Type B pancreatic cell (in vitro differentiated cells): ENCODE results near the gene GRPR. TPM values are rescaled to one million over a fixed set of nuclear protein-coding genes. Genes with fewer than 3 reads are reported as not detected.
"Not testable (repeated sequence)": the region's sequence is repeated elsewhere in the genome, so short reads cannot be mapped to it uniquely, and the experiment has no call there.

Source experiments
- DNase-seq: peaks from one replicate; pipeline ENCODE4 v3.0.0; 2021; ENCODE audit warnings: mixed read lengths; ENCODE audit not compliant: unreplicated experiment; ENCODE audit errors: extremely low spot score
- H3K27ac Mint-ChIP-seq: 2 replicates; pipeline ENCODE4 v1.8.0; 2021; ENCODE audit warnings: mild to moderate bottlenecking, mixed read lengths
- H3K27me3 Mint-ChIP-seq: 2 replicates; pipeline ENCODE4 v1.8.0; 2021; ENCODE audit warnings: mixed read lengths
- H3K36me3 Mint-ChIP-seq: 2 replicates; pipeline ENCODE4 v1.8.0; 2021; ENCODE audit warnings: mixed read lengths
- H3K4me1 Mint-ChIP-seq: one replicate; pipeline ENCODE4 v1.8.0; 2021; ENCODE audit warnings: mixed read lengths; ENCODE audit not compliant: unreplicated experiment
- H3K4me3 Mint-ChIP-seq: 2 replicates; pipeline ENCODE4 v1.8.0; 2021; ENCODE audit warnings: mild to moderate bottlenecking, mixed read lengths
- H3K9me3 Mint-ChIP-seq: 2 replicates; pipeline ENCODE4 v1.8.0; 2021; ENCODE audit warnings: mixed read lengths
- total RNA-seq: library from RNA; stranded (reverse); gene quantifications from 2 replicates; pipeline ENCODE4 v1.2.1, GENCODE V29; 2021; ENCODE audit warnings: low replicate concordance
- TF ChIP-seq, protein P1 (sequence below): fragments of 200-600 bp; sonication (generic); conservative IDR thresholded peaks from 2 replicates; pipeline ENCODE4 v1.5.0; 2021; ENCODE audit warnings: antibody characterized with exemption, mild to moderate bottlenecking

Gene GRPR
- total RNA-seq, 1 donor from 2014 or later = 3.4 TPM

DNA sequence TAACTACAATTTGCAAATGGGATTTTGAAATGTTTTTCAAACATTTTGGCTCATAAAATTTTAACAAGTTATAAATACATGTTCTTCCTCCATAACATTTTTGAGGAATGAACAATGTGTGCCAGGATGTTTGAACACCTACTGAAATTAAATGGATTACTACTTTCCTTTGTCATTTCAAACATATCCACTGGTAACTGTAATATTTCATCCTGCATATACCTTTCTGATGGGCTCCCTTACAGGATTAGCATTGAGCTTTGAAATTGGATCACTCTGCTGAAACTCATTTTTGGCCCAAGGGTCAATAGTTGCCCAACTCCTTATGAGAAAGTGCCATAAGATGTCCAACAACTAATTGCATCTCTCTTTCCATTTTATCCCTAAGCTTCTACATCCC, 17.6 kb downstream of the GRPR start:
- Mint-ChIP-seq H3K27ac (no peak overlapping the region), H3K27me3 (peaks cover 9% of the 10 kb centered on the region), H3K4me3 (no peak overlapping the region), H3K36me3 (no peaks in the 10 kb centered on the region), H3K9me3 (peaks cover 15% of the 10 kb centered on the region), H3K4me1 (peaks cover 20% of the 10 kb centered on the region)
- TF ChIP-seq, protein P1, sequence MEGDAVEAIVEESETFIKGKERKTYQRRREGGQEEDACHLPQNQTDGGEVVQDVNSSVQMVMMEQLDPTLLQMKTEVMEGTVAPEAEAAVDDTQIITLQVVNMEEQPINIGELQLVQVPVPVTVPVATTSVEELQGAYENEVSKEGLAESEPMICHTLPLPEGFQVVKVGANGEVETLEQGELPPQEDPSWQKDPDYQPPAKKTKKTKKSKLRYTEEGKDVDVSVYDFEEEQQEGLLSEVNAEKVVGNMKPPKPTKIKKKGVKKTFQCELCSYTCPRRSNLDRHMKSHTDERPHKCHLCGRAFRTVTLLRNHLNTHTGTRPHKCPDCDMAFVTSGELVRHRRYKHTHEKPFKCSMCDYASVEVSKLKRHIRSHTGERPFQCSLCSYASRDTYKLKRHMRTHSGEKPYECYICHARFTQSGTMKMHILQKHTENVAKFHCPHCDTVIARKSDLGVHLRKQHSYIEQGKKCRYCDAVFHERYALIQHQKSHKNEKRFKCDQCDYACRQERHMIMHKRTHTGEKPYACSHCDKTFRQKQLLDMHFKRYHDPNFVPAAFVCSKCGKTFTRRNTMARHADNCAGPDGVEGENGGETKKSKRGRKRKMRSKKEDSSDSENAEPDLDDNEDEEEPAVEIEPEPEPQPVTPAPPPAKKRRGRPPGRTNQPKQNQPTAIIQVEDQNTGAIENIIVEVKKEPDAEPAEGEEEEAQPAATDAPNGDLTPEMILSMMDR = no peak
- no peak for DNase-seq

DNA sequence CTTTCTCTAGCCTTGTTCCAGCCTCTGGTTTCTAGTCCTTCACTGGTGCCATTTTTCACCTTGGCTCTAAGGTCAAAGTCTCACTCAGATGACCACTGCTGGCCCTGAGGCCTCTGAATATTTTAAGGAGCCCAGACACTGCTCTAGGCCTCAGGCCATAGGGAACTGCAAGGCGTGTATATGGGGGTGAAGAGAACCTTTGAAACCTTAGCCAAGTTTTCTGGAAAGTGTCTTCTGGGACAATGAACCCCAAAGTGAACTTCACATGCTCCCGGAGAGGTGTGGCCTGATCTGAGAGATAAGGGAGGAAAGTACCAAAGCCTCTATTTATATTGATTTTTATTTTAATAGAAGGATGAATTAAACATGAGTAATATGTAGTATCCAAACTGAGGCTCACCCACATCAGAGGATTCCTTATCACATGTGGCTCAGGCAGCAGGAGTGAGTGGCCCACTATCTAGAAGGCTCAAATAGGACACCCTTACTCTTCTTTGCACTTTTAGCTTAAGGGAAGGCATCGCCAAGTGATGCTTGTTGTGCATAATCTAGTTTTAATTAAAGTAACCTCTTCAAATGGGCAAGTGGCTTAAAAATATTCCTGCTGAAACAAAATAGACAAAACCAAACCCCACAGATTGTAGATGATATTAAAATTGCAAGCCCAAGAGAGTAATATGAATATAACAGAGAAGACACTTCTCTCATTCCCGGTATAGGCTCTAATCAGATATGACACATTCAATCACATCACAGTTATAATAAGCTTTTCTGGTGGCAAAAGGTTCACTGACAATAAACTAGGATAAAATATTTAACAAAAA, 18.3 kb downstream of the GRPR start:
- peaks cover 15% of the 10 kb centered on the region for H3K9me3 Mint-ChIP-seq
- H3K27me3 Mint-ChIP-seq = peaks cover 9% of the 10 kb centered on the region
- TF ChIP-seq, protein P1 = no peak
- H3K4me1 Mint-ChIP-seq = peaks cover 20% of the 10 kb centered on the region
- no peak overlapping the region for H3K4me3 Mint-ChIP-seq
- DNase-seq = no peak
- no peak overlapping the region for H3K27ac Mint-ChIP-seq
- H3K36me3 Mint-ChIP-seq = no peaks in the 10 kb centered on the region

DNA sequence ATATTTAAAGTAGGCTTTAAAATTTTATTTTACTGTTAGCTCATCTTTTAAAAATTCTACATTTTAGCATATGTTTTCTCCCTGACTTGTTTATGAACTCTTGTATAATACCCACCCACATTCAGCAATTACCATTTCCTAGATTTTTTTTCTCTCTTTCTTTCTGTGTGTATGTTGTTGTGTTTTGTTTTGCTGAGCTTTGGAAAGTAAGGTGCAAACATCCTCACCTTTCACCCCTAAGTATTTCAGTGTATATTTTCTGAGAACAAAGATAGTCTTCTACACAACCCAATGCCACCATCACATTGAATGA, 18.8 kb downstream of the GRPR start:
- H3K4me3 Mint-ChIP-seq = no peak overlapping the region

DNA sequence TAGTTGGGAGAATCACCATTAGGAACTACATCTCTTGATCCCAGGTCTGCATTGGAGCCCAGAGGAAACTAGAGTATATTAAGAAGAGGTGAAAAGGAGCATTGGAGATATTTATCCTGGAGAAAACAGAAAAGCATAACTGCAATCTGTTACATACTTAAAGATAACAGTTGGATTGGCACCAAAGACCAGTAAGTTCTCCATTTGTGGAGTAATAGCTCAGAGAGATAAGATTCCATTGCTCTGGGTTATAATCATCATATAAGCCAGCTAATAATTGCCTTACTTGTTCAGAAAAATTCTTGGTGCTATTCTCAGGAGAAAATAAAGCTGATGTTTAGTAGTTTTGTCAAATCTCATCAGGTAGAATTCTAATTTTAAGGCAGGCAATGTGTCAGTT, 20.6 kb downstream of the GRPR start:
- Mint-ChIP-seq H3K27ac (no peak overlapping the region), H3K36me3 (no peaks in the 10 kb centered on the region), H3K4me3 (no peak overlapping the region), H3K27me3 (peaks cover 12% of the 10 kb centered on the region), H3K9me3 (peaks cover 15% of the 10 kb centered on the region), H3K4me1 (peaks cover 20% of the 10 kb centered on the region)
- no peak for DNase-seq
- TF ChIP-seq, protein P1 = no peak

More for the DNA sequence above, 18.8 kb downstream of the GRPR start:
- Mint-ChIP-seq H3K36me3 (no peaks in the 10 kb centered on the region), H3K27me3 (peaks cover 9% of the 10 kb centered on the region), H3K4me1 (peaks cover 20% of the 10 kb centered on the region), H3K27ac (no peak overlapping the region), H3K9me3 (peaks cover 15% of the 10 kb centered on the region)
- DNase-seq = no peak
- TF ChIP-seq, protein P1 = no peak

DNA sequence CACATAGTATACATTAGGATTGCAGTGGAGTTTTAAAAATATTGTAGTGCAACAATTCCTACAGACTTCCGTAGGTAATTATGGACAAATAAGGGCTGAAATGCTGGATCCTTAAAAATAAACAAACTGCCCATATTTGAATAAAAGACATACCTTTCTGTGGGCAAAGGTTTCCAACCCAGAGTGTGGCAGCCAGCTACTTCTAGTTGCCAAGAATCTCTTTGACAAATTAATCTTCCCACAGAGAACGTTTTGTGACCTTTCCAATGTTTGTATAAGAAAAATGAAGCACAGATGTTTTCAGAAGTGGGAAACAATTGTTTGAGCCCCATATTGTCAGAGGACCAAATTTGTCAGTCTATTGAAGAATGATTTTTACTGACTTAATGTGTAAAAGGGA, 21.1 kb downstream of the GRPR start:
- DNase-seq = no peak
- TF ChIP-seq, protein P1 = no peak
- Mint-ChIP-seq H3K9me3 (peaks cover 15% of the 10 kb centered on the region), H3K27me3 (peaks cover 12% of the 10 kb centered on the region), H3K27ac (no peak overlapping the region), H3K36me3 (no peaks in the 10 kb centered on the region), H3K4me3 (no peak overlapping the region), H3K4me1 (peaks cover 20% of the 10 kb centered on the region)

DNA sequence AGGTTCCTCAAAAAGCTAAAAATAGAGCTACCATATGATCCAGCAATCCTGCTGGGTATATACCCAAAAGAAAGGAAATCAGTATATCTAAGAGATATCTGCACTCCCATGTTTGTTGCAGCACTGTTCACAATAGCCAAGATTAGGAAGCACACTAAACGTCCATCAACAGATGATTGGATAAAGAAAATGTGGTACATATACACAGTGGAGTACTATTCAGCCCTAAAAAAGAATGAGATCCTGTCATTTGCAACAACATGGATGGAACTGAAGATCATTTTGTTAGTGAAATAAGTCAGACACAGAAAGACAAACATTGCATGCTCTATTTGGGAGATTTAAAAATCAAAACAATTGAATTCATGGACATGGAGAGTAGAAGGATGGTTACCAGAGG, 21.7 kb downstream of the GRPR start:
- H3K4me3 Mint-ChIP-seq, H3K36me3 Mint-ChIP-seq, H3K27ac Mint-ChIP-seq, DNase-seq: not testable (repeated sequence)
- H3K9me3 Mint-ChIP-seq = peaks cover 15% of the 10 kb centered on the region
- H3K4me1 Mint-ChIP-seq = peaks cover 20% of the 10 kb centered on the region
- peaks cover 12% of the 10 kb centered on the region for H3K27me3 Mint-ChIP-seq
